Iris pigment epithelial cell (primary cell): ENCODE measurements around the gene ADCY4.

ENCODE experiments used
- DNase-seq: peaks from one replicate; pipeline ENCODE4 v3.0.0-alpha.2; 2011; ENCODE audit warnings: low read depth

ADCY4 gene

GRCh38 chr14:24315807-24316596 lies 18.9 kb downstream of the ADCY4 start:
- DNase-seq = peak; percentile 23

DNA sequence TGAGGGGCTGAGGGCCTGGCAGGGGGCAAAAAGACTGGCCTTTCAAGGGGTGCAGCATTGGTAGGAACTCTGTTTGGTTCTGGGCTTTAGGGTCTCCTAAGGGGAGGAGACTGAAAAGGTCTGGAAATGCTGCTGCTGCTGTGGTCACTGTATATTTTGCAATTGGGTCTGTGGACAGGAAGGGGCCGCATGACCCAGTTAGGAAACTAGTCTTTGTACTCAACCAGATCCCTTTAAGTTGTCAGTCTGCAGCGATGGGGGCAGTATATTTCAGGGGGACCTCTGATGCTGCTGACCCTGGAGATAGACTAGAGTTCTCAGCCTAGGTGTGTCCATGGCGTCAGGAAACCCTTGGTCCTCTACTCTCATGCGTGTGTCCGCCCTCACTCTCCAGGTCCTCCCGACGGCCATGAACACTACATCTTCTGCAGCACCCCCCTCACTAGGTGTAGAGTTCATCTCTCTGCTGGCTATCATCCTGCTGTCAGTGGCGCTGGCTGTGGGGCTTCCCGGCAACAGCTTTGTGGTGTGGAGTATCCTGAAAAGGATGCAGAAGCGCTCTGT lies 19.5 kb downstream of the ADCY4 start:
- DNase-seq = no peak

DNA sequence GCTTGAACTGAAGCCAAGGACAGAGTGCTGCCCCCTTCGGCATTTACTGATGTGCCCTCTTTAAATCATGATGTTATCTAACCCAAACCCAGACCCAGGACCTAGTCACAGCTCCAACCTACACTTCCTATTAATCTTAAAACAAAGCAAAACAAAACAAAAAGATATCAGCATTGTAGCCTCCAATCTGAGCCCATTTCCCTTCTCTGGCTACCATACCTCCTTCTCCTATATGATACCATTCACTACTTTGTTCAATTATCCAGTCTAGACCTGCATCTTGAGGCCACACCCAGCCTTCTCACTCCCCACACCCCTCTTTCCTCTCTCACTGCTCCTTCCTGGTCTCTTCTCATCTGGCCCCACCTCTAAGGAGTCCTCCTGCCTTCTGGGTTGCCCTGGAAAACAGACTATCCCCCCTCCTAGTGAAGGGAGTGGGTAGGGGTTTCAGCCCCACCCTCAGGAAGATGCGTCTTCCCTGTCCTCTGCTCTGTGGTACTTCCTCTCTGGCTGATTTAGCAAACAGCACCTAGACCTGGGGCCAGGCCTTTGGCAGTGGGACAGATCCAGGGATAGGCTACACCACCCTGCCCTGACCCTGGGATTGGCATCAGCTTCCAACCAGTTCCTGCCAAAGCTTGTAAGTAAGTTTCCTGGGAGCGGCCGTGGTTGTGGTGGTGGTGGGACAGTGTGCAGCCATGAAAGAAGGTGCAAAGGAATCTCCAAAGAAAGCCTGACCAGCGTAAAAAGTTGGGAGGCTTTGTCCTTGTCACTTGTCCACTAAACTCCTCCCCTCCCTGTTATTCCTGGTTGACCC lies 20.3 kb downstream of the ADCY4 start:
- no peak for DNase-seq

GRCh38 chr14:24313913-24314312 lies 21.0 kb downstream of the ADCY4 start:
- no peak for DNase-seq

- peak; percentile 31 for DNase-seq
Observed at GRCh38 chr14:24312736-24313507, 21.9 kb downstream of the ADCY4 start.

DNA sequence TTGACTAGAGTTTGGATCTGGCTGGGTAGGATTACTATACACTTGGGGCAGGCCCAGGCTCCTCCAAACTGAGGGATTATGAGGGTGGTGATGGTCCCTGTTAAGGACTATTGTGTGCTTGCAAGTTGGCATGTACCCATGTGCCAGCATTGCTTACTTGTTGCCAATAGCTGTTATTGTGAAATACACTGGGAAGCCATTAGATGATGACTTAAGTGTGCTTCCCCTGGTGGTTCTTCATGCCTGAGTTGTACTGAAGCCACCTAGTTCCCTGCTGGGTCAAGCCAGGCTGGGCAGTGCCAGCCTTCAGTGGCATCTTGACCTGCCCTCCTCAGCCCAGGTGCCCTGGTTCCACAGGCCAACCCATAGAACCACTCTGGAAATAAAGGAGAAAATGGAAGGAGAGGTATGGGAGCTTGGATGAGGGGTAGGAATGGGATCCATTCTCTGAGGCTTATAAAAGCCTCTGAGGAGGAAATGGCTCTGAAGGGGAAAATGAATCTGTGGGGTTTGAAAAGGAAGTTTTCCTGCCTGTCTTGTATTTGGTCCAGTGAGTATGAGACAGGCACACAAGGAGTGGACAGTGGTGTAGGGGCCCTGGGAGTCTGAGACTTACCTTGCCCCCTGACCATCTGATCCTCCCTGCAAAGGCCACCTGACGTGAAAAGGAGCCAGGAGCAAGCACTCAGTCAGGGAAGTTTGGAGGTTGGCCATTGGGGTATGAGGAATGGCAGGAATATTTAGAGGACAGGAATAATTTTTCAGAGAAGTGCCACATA lies 22.8 kb downstream of the ADCY4 start:
- no peak for DNase-seq

- DNase-seq = peak; percentile 85
Observed at GRCh38 chr14:24310646-24311604, 23.9 kb downstream of the ADCY4 start, which contains the start of gene LTB4R. TSS of gene LTB4R (plus strand) at chr14:24311502. CDS start at chr14:24315652, 4,150 bp downstream.

DNA sequence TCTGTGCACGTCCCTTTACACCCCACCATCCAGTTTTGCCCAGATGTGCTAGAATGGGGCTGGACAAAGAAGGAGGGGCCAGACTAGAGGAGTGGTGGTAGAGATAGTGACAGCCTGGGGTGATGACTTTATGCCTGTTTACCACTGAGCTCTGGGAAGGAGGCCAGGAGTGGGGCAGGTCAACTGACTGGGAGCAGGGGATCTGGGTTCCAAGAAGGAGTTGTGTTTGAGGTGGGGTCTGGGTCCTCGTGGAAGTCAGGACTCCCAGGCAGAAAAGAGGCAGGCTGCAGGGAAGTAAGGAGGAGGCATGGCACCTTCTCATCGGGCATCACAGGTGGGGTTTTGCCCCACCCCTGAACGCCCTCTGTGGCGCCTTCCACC lies 24.6 kb downstream of the ADCY4 start:
- DNase-seq = no peak

GRCh38 chr14:24309538-24310264 lies 25.2 kb downstream of the ADCY4 start, which contains the start of gene LTB4R2:
TSS of gene LTB4R2 (plus strand) at chr14:24310140. CDS start at chr14:24310665, 525 bp downstream.
- DNase-seq = no peak

- no peak for DNase-seq
Observed at GRCh38 chr14:24308342-24309124, 26.3 kb downstream of the ADCY4 start.

GRCh38 chr14:24307575-24308341 lies 27.1 kb downstream of the ADCY4 start, which contains the start of gene CIDEB:
TSS of gene CIDEB (minus strand) at chr14:24307977. CDS start at chr14:24307858, 119 bp downstream.
- DNase-seq = peak; percentile 50

GRCh38 chr14:24307156-24307574 lies 27.7 kb downstream of the ADCY4 start:
- DNase-seq = no peak

- no peak for DNase-seq
Observed at GRCh38 chr14:24304019-24304387, 30.9 kb downstream of the ADCY4 start.

- no peak for DNase-seq
Observed at GRCh38 chr14:24300326-24300980, 34.4 kb downstream of the ADCY4 start.

DNA sequence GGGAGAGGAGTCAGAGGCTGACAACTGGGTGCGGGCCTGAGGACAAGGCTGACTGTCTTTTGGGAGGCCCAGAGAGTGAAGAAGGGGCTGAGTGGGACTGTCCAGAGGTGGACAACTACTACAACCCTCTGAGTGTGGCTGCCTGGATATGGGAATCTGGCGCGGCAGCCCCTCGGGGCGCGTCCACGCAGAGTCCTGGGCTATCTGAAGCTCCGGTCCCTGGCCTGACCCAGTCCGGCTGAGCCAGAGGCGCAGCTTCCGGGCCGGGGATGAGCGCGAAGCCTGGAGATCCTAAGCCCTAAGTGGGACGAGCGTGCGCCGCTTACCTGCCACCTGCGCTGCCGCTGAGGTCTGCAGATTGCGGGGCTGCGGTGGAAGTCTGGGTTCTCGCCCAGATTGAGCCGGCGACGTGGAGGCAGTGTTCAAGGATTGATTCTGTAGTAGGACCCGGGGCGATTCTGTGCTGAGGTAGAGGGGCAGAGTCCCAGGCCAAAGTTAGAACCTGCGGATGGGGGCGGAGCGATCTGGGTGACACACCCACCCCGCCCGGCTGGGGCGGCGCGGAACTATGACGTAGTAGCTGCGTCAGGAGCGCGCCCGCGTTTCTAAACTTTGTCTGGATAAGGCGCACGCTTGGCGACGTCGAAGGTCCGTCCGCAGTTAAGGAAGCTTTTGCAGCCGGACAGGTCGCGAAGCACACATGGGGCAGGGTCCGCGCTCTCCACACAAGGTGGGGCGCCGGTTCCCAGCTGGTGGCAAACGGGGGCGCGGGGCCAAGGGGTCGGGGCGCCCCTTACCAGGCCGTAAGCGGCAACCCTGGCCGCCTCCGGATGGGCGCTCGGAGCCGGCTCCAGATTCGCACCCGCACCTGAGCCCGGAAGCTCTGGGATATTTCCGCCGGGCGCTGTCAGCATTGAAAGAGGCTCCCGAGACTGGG lies 35.3 kb downstream of the ADCY4 start, which contains the start of the genes DHRS1 and NOP9:
Gene DHRS1, minus strand, starts transcription at position 526 of the 937 bp plus-strand sequence. CDS start 674 bp downstream, outside the sequence.
Gene NOP9, plus strand, starts transcription at position 596 of the 937 bp plus-strand sequence. Its CDS starts 105 bp downstream, at position 701.
- peak; percentile 90 for DNase-seq

- peak; percentile 77 for DNase-seq
Observed at GRCh38 chr14:24298892-24299254, 36.0 kb downstream of the ADCY4 start.
